PC-3 (cell line): Measurements from ENCODE around the gene PDK4.

ENCODE experiments used
- EZH2phosphoT487 ChIP-seq: fragments of 300-600 bp; sonication (generic); IDR thresholded peaks from 2 replicates; pipeline ENCODE4 v1.6.1; 2018; ENCODE audit warnings: mild to moderate bottlenecking, antibody characterized with exemption, low read length, borderline replicate concordance
- TF ChIP-seq, protein P1 (sequence below): fragments of 300-600 bp; sonication (generic); conservative IDR thresholded peaks from 2 replicates; pipeline ENCODE4 v1.5.1; 2017; ENCODE audit warnings: antibody characterized with exemption, low read depth, mild to moderate bottlenecking, low read length

DNA sequence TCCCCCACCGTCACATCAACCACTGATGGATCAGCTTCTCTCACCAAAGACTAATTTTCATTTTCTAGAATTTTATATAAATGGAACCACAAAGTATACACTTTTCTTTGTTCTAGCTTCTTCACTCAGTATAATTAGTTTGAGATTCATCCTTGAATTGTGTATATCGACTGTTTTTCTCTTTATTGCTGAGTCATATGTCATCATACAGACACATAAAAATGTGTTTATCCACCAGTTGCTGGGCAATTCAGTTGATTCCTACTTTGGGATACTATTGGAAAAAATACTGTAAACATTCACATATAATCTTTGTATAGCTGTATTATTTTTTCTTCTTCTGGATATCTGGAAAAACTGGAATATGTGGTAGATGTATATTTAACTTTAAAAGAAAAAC is 26.6 kb downstream of the PDK4 start:
- TF ChIP-seq, protein P1, sequence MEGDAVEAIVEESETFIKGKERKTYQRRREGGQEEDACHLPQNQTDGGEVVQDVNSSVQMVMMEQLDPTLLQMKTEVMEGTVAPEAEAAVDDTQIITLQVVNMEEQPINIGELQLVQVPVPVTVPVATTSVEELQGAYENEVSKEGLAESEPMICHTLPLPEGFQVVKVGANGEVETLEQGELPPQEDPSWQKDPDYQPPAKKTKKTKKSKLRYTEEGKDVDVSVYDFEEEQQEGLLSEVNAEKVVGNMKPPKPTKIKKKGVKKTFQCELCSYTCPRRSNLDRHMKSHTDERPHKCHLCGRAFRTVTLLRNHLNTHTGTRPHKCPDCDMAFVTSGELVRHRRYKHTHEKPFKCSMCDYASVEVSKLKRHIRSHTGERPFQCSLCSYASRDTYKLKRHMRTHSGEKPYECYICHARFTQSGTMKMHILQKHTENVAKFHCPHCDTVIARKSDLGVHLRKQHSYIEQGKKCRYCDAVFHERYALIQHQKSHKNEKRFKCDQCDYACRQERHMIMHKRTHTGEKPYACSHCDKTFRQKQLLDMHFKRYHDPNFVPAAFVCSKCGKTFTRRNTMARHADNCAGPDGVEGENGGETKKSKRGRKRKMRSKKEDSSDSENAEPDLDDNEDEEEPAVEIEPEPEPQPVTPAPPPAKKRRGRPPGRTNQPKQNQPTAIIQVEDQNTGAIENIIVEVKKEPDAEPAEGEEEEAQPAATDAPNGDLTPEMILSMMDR, result no peak
- TF ChIP-seq EZH2phosphoT487, result no peak
